Ovary (tissue), 3 donors: ENCODE data around the gene OBSCN.

Experiments
- CTCF ChIP-seq, 3 donors: fragments of 450-650 bp in 2 of 3; fragments of 200-600 bp in 1 of 3; IDR thresholded peaks; one replicate each; pipeline versions ENCODE4 v1.5.1 to v1.8.0; 2016 to 2022; ENCODE audit warnings: antibody characterized with exemption in 3 of 3, mild to moderate bottlenecking in 1 of 3
- EP300 ChIP-seq: sonication (generic); formaldehyde crosslinking; IDR thresholded peaks from one replicate; pipeline ENCODE4 v1.6.1; 2017; ENCODE audit warnings: antibody characterized with exemption
- POLR2A ChIP-seq: fragments of 450-650 bp; IDR thresholded peaks from one replicate; pipeline ENCODE4 v1.6.1; 2017; ENCODE audit warnings: antibody characterized with exemption, mild to moderate bottlenecking, moderate library complexity
- donor health status: DM: no; HTN: no; CAD: no.

- TF ChIP-seq POLR2A (no peak), CTCF (IDR thresholded peaks at IDR 0.05) (no peak), EP300 (no peak)
These were observed 50.6 kb downstream of the OBSCN start for GRCh38 chr1:228258486-228258885.
